ENCODE measurements around the gene C20orf204.

The C20orf204 gene

DNA sequence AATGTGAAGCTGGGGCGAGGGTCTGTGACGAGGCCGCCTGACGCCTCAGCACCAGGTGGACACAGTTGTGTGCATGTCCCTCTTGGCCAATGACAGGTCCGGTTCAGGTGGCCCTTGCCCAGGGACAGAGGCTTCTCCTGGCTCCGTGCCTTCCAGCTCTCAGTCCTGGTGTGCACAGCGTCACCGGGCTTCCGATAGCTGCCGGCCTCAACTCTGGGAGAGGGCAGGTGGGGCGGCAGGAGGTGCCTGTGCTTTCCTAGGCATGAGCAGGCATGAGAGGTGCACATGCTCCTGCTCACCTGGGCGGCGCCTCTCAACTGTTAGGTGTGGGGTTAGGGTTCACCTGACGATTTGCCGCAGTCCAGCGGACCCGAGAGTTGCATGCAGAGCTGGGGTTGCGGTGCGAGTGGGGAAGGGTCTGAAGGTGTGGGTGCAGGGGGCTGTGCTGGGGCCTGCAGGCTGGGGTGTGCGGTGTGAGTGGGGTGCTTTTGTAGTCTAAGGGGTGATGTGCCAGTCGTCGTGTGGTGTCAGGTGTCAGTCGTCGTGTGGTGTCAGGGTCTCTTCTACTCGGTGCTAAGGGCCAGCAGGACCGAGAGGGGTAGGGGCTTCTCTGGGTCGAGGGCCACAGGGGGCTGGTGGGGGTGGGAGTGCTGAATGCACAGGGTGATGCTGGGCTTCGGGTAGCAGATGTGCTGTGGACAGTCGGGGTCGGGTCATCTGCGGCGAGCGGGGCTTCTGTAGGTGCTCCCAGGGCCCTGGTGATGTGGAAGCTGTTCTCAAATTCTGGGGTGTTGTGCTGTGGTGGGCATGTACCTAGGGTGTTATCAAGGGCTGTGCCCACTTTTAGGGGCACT is 17.2 kb downstream of the C20orf204 start:
- TF ChIP-seq, protein P1, sequence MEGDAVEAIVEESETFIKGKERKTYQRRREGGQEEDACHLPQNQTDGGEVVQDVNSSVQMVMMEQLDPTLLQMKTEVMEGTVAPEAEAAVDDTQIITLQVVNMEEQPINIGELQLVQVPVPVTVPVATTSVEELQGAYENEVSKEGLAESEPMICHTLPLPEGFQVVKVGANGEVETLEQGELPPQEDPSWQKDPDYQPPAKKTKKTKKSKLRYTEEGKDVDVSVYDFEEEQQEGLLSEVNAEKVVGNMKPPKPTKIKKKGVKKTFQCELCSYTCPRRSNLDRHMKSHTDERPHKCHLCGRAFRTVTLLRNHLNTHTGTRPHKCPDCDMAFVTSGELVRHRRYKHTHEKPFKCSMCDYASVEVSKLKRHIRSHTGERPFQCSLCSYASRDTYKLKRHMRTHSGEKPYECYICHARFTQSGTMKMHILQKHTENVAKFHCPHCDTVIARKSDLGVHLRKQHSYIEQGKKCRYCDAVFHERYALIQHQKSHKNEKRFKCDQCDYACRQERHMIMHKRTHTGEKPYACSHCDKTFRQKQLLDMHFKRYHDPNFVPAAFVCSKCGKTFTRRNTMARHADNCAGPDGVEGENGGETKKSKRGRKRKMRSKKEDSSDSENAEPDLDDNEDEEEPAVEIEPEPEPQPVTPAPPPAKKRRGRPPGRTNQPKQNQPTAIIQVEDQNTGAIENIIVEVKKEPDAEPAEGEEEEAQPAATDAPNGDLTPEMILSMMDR (IDR thresholded peaks at IDR 0.05), result no peak

DNA sequence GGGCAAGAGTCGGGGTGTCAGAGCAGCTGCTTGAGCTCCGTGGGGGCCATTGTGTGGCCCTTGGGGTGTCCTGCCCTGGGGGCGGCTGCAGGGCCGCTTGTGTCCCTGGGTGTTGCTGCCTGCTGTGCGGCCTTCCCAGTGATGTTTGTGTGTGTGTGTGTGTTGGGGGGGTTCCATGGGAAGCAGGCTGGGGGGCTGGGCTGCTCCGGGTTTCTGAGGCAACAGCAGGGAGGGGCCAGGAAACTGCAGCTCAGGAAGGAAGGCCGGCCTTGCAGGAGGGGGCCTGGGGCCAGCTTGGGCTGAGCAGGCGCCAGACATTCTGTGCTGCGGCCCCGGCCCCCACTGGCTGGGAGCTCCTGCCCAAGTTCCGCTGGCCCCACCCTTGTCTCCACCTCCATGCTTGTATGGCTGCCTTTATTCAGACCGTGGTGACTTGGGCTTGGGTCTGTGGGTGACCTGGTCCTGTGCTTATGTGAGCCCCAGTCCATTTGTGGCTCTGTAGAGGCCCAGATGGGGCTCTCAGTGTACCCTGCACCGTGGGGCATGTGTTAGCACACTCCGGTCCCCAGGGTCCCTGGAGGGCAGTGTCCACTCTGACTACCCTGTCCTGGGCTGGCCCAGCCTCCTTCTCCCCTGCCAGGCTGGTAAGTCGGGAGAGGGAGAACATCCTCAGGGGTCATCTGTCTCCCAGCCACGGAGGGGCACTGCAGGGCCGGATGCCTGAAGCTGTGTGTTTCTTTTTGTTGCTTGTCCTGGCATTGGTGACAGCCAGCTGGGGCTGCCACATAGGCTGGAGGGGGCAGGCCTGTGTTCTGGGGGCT is 18.1 kb downstream of the C20orf204 start:
- TF ChIP-seq, protein P1 (IDR thresholded peaks at IDR 0.05), result no peak

DNA sequence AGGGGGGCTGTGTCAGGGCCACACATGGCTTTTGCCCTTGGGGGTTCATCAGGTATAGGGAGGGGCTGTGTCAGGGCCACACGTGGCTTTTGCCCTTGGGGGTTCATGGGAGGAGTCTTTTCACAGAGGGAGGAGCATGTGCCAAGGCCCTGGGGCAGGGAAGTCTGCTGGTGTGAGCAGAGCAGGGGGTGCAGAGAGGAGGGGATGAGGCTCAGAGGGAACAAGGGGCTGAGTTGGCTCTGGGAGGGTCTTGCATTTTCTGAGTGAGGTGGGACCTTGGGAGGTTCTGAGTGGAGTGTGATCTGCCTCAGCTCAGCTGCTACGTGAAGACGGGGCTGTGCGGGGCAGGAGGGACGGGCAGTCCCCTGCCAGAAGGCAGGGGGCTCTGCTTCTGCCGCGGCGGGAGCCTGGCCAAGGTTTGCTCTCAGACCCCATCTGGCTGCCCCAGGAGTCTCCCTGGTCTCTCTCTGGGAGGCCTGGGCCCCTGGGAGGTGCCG is 19.5 kb downstream of the C20orf204 start:
- TF ChIP-seq, protein P1 (IDR thresholded peaks at IDR 0.05), result no peak

DNA sequence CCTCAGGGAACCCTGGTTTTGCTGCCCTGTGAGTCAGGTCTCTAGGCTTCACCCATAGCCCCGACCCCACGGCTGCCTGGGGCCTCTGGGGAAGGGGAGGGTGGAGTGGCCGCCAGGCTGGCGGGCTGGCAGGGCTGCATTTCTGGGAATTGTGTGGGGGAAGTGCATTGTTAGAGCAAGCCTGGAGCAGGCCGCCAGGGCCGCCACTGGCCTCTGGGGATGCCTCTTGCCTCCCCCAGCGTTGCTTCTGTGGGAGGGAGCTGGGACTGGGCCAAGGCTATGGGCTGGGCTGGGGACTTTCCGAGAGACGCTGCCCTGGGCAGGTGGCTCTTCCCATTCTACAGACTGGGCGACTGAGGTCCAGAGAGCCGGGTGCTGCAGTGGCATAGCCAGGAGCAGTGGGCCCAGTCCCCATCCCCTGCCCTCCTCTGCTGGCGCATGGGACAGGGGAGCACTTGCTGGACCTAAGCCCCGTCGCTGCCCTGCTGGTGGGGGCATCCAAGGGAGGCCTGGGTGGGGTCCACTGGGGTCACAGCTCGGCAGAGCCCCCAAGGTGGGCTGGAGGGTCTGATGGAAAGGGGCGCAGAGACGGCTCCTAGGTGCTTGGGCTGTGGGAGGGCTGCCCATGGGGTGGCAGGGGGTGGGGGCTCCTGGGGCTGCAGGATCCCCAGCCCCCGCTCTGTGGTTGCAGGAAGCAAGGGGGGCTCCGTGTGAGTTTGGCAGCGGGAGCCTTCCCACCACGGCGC is 20.1 kb downstream of the C20orf204 start:
- TF ChIP-seq, protein P1 (IDR thresholded peaks at IDR 0.05), result no peak

GRCh38 chr20:64056639-64056888 is 20.6 kb downstream of the C20orf204 start:
- TF ChIP-seq, protein P1 (IDR thresholded peaks at IDR 0.05), result no peak

DNA sequence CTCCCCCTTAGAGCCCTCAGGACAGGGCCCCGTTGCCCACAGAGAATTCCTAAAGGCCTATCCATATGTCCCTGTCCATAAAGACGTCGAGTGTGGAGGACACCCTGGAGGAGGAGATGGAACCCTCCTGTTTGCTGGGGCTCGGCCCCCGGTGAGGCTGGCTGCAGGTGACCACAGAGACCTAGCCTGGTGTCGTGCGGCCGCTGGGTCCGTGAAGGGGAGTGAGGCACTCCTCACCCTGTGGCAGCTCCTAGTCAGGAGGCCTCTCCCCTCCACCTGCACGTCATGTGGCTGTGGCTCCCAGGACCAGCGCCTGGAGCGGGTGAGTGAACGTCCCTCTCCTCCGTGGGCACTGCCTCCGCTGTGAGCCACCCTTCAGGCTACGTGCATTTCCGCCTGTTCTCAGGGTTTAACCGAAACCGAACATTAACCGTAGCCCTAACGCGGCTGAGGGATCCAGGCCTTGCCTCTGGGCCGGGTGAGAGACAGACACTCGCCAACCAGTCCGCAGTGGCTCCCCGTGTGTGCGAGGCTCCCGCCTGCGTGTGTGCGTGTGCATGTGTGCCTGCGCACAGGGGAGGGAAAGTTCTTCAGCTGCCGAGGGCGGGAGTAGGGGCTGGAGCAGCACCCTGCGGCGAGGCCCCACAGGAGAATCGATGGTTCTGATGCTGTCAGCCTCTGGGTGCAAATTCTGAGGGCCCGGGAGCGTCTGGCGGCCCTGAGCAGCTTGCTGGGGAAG is 21.1 kb downstream of the C20orf204 start:
- TF ChIP-seq, protein P1 (IDR thresholded peaks at IDR 0.05), result no peak
